K562 (cell line): Measurements from ENCODE around the gene PLCL1. TPM values are rescaled to one million over a fixed set of nuclear protein-coding genes. Genes with fewer than 3 reads are reported as not detected.

Experiments used
- ATAC-seq: fragments of 200-7000 bp; cut with Tn5 transposase; 3 replicates; pipeline ENCODE4 v1.9.1; 2020; ENCODE audit warnings: moderate library complexity
- BruUV-seq: library from RNA; stranded (reverse); fragments of 400-500 nt; replicated peaks from 2 replicates; lab custom pipeline; 2021; lab: Mats Ljungman, UMichigan
- CTCF ChIA-PET: fragments of 300-600 bp; formaldehyde crosslinking; extraction: SDS; loops from one replicate; lab custom pipeline; 2021; ENCODE audit warnings: low intra/inter-chr PET ratio; lab: Yijun Ruan, JAX
- POLR2A ChIA-PET: fragments of 300-600, 350-650 bp; sonication (Branson Sonifier 250); formaldehyde crosslinking; extraction: SDS; loops from one replicate; lab custom pipeline; 2021; ENCODE audit warnings: antibody characterized with exemption, inconsistent platforms; lab: Yijun Ruan, JAX
- DNase-seq, 4 experiments: peaks; one replicate each; pipeline versions ENCODE4 v3.0.0 to v3.0.0-alpha.2; 2011 to 2018; ENCODE audit warnings: low spot score in 3 of 4, mixed read lengths in 3 of 4; ENCODE audit errors: extremely low read depth in 1 of 4
- FAIRE-seq: peaks from 2 replicates; lab custom pipeline; 2011; peaks lifted over from hg19 to GRCh38; lab: Jason Lieb, UNC
- H2AFZ ChIP-seq: 2 replicates; pipeline ENCODE4 v1.6.0; 2011; ENCODE audit warnings: low read depth, low read length, control low read depth, inconsistent platforms
- H3K27ac ChIP-seq: fragments of 200-600 bp; 3 replicates; pipeline ENCODE4 v1.8.0; 2011; ENCODE audit warnings: low read depth, mild to moderate bottlenecking, control low read depth, inconsistent platforms, low read length, moderate library complexity, mixed read lengths; ENCODE audit errors: extremely low read depth
- H3K27me3 ChIP-seq, 2 experiments: fragments of 300-600 bp in 1 of 2; 2 replicates in 1 of 2; 3 replicates in 1 of 2; pipeline versions ENCODE4 v1.6.0 to v1.8.0; 2011; ENCODE audit warnings: inconsistent platforms in 2 of 2, low read length in 2 of 2, mild to moderate bottlenecking in 1 of 2, mixed read lengths in 1 of 2, moderate library complexity in 1 of 2; ENCODE audit not compliant: control insufficient read depth in 2 of 2, insufficient read depth in 2 of 2
- H3K36me3 ChIP-seq: fragments of 300-600 bp; 3 replicates; pipeline ENCODE4 v1.8.0; 2011; ENCODE audit warnings: mild to moderate bottlenecking, low read length, inconsistent platforms; ENCODE audit not compliant: control insufficient read depth, insufficient read depth
- H3K4me1 ChIP-seq, 2 experiments: fragments of 200-600 bp in 1 of 2; replicated peaks in 1 of 2; 2 replicates in 1 of 2; 3 replicates in 1 of 2; pipeline versions ENCODE4 v1.5.1 to v1.8.0; 2011; ENCODE audit warnings: inconsistent platforms in 2 of 2, low read length in 2 of 2, mild to moderate bottlenecking in 1 of 2, mixed read lengths in 1 of 2, moderate library complexity in 1 of 2; ENCODE audit not compliant: control insufficient read depth in 2 of 2, insufficient read depth in 2 of 2
- H3K4me2 ChIP-seq: 2 replicates; pipeline ENCODE4 v1.6.1; 2011; ENCODE audit warnings: low read length, control low read depth, inconsistent platforms, mixed read lengths; ENCODE audit not compliant: insufficient read depth
- H3K4me3 ChIP-seq: fragments of 200-600 bp; sonication (generic), shearing (Covaris generic); 2 replicates; pipeline ENCODE4 v1.5.1; 2016; ENCODE audit warnings: control low read depth, inconsistent platforms
- H3K79me2 ChIP-seq: fragments of 200-600 bp; 3 replicates; pipeline ENCODE4 v1.8.0; 2011; ENCODE audit warnings: low read length, inconsistent platforms; ENCODE audit not compliant: control insufficient read depth, insufficient read depth
- H3K9ac ChIP-seq, 2 experiments: 2 replicates each; pipeline versions ENCODE4 v1.6.0 to v1.6.1; 2011; ENCODE audit warnings: low read depth in 2 of 2, low read length in 2 of 2, control low read depth in 1 of 2, inconsistent platforms in 1 of 2, mild to moderate bottlenecking in 1 of 2, mixed read lengths in 1 of 2; ENCODE audit not compliant: insufficient read depth in 1 of 2
- H3K9me1 ChIP-seq: one replicate; pipeline ENCODE4 v1.6.0; 2011; ENCODE audit warnings: inconsistent platforms, mild to moderate bottlenecking, low read length, moderate library complexity; ENCODE audit not compliant: control insufficient read depth, insufficient read depth
- H3K9me3 ChIP-seq: replicated peaks from 2 replicates; pipeline ENCODE4 v1.5.1; 2011; ENCODE audit warnings: low read depth, low read length, inconsistent platforms; ENCODE audit not compliant: control insufficient read depth, insufficient read depth
- H4K20me1 ChIP-seq: replicated peaks from 2 replicates; pipeline ENCODE4 v1.6.1; 2011; ENCODE audit warnings: low read length, inconsistent platforms, mixed read lengths; ENCODE audit not compliant: control insufficient read depth, insufficient read depth
- ARID1B ChIP-seq: fragments of 450-650 bp; IDR thresholded peaks from 2 replicates; pipeline ENCODE4 v1.6.1; 2016; ENCODE audit warnings: antibody characterized with exemption, mild to moderate bottlenecking, inconsistent platforms
- BCOR ChIP-seq: fragments of 450-650 bp; IDR thresholded peaks from 2 replicates; pipeline ENCODE4 v1.6.1; 2016
- EP400 ChIP-seq: fragments of 450-650 bp; IDR thresholded peaks from 2 replicates; pipeline ENCODE4 v1.6.1; 2017; ENCODE audit warnings: antibody characterized with exemption, mild to moderate bottlenecking, moderate library complexity
- HINFP ChIP-seq: fragments of 450-650 bp; conservative IDR thresholded peaks from 2 replicates; pipeline ENCODE4 v1.6.1; 2016; ENCODE audit warnings: missing genetic modification characterization, low read depth, mild to moderate bottlenecking, control low read depth, missing compliant biosample characterization
- HMBOX1 ChIP-seq: sonication (generic); IDR thresholded peaks from 2 replicates; pipeline ENCODE4 v1.6.1; 2016
- HOXB6 ChIP-seq: fragments of 250-450 bp; sonication (Bioruptor Pico); IDR thresholded peaks from 2 replicates; pipeline ENCODE4 v1.5.1; 2022; ENCODE audit warnings: mild to moderate bottlenecking, borderline replicate concordance
- NEUROD1 ChIP-seq: fragments of 150-350 bp; IDR thresholded peaks from 2 replicates; pipeline ENCODE4 v1.6.1; 2014; ENCODE audit warnings: borderline replicate concordance, low read length, low read depth; ENCODE audit not compliant: partially characterized antibody
- PRDM10 ChIP-seq: fragments of 450-650 bp; IDR thresholded peaks from 2 replicates; pipeline ENCODE4 v1.6.1; 2018; ENCODE audit not compliant: partially characterized antibody
- RBM34 ChIP-seq: fragments of 200-400 bp; formaldehyde crosslinking; IDR thresholded peaks from 2 replicates; pipeline ENCODE4 v1.6.1; 2018; ENCODE audit warnings: low read length, borderline replicate concordance; ENCODE audit not compliant: insufficient read depth
- STAT5B ChIP-seq: fragments of 250-450 bp; sonication (Bioruptor Pico); IDR thresholded peaks from 2 replicates; pipeline ENCODE4 v1.8.0; 2021; ENCODE audit warnings: mild to moderate bottlenecking, inconsistent platforms
- TRIM24 ChIP-seq, 2 experiments: fragments of 450-650 bp; IDR thresholded peaks; 2 replicates each; pipeline ENCODE4 v1.6.1; 2016
- ZBTB34 ChIP-seq: fragments of 250-450 bp; sonication (Bioruptor Pico); IDR thresholded peaks from 2 replicates; pipeline ENCODE4 v1.8.0; 2021; ENCODE audit warnings: mild to moderate bottlenecking, moderate library complexity
- ZFP30 ChIP-seq: fragments of 250-450 bp; sonication (Bioruptor Pico); IDR thresholded peaks from 2 replicates; pipeline ENCODE4 v1.8.0; 2022; ENCODE audit warnings: moderate library complexity, mild to moderate bottlenecking, inconsistent platforms, borderline replicate concordance
- ZNF77 ChIP-seq: fragments of 250-450 bp; sonication (Bioruptor Pico); IDR thresholded peaks from 2 replicates; pipeline ENCODE4 v1.5.0; 2020
- WGBS: fragments of 100-300 bp; shearing (Covaris generic); methylation state at CpG from one replicate; pipeline ENCODE4 v1.1.6; 2016; ENCODE audit warnings: low coverage, mixed read lengths; ENCODE audit not compliant: insufficient coverage; ENCODE audit errors: missing lambda C conversion rate; 5-methylcytosine and 5-hydroxymethylcytosine counted together
- in situ Hi-C: fragments of 300-500 bp; cut with MboI; formaldehyde crosslinking; loops from 4 replicates; pipeline ENCODE4 v1.15.0; 2018; ENCODE audit warnings: inconsistent platforms, mixed read lengths
- intact Hi-C: fragments of 100-400 bp; cut with micrococcal nuclease; formaldehyde crosslinking; loops from 2 replicates; pipeline ENCODE4 v1.14.2; 2022
- polyA plus RNA-seq, 8 experiments: library from polyadenylated mRNA; depleted of rRNA in 4 of 8; stranded (reverse) in 5 of 8; unstranded in 3 of 8; fragments of >200 nt; fragmentation: Nextera tagmentation in 2 of 8; fragmentation: Illumina TruSeq in 1 of 8; extraction: Ambion mirVana in 2 of 8; extraction: Trizol in 1 of 8; gene quantifications; 2 replicates each; pipeline versions ENCODE4 v1.2.1 to v1.2.3, GENCODE V29; 2011 to 2014; ENCODE audit warnings: inconsistent platforms in 1 of 8, missing spikeins in 1 of 8
- total RNA-seq, 7 experiments: library from RNA; depleted of rRNA in 6 of 7; stranded (reverse); fragments of >200 nt in 6 of 7; fragmentation: Illumina TruSeq in 2 of 7; extraction: Trizol in 2 of 7; gene quantifications; 2 replicates each; pipeline versions ENCODE4 v1.2.1 to v1.2.3, GENCODE V29; 2011 to 2021; ENCODE audit warnings: low replicate concordance in 1 of 7

The PLCL1 gene
- total and polyA plus RNA-seq, 9 of the 15 experiments (the other 6 are each of a cell fraction or from before 2014, with no cell fraction given), result 2.0 to 17.7 (median 8.6) TPM

DNA sequence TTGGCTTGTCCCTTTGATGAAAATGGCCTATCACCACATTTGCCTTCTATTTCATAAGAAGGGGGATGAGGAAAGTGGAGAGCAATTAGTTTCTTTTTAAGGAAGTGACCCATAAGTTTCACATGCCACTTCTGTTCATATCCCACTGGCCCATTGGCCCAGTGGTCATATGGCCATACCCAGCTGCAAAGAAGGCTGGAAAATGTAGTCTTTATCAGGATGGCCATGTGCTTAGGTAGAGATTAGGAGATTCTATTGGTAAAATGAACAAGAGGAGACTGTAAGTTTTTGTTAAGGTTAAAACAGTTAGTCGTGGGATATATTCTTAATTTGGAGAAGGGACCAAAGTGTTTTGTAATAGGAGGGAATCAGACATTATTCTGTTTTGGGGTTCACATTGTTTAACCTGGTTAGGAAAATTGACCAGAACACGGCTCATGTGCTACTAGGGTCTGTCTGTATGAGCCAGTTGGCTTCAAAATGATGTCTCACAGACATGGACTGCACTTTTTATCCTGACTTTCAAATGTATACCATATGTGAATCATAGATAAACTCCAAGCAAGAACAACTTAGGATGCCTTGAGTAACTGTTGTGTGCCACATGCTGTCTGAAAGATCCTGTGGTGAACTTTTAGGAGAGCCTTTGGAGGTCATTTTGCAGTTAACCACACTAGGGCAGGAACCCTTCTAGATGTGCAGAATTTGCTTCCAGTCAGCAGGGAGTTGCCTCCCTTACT lies 17.3 kb downstream of the PLCL1 start:
- no peaks in the 10 kb centered on the region for H4K20me1 ChIP-seq
- H3K27ac ChIP-seq, result peak overlapping the region; percentile 69
- peak; percentile 83 for FAIRE-seq
- DNase-seq, result peak; percentile 10 to 61 (median 26)
- peak; percentile 81 for ATAC-seq
- H3K4me3 ChIP-seq, result no peak overlapping the region
- H3K79me2 ChIP-seq, result peaks cover 62% of the 10 kb centered on the region; the same call in 2 of the 3 replicates
- BruUV-seq, result no TSS peak
- intact Hi-C loops, result no loop called here
- H3K36me3 ChIP-seq, result peaks cover 13% of the 10 kb centered on the region; the same call in 2 of the 3 replicates
- ChIA-PET POLR2A (no interaction called here), CTCF (no interaction called here)
- no peaks in the 10 kb centered on the region for H3K27me3 ChIP-seq
- H3K9me3 ChIP-seq, result no peaks in the 10 kb centered on the region
- H3K9me1 ChIP-seq, result no peaks in the 10 kb centered on the region
- H2AFZ ChIP-seq, result peak overlapping the region; percentile 74
- H3K9ac ChIP-seq, result peak overlapping the region in 1 of 2 experiments; percentile 44; a peak in 2 of 4 replicates
- peak overlapping the region; percentile 17 for H3K4me2 ChIP-seq
- 0% methylated on average over 2 of the region's 2 CpGs for WGBS
- in situ Hi-C loops, result no loop called here
- H3K4me1 ChIP-seq, result peaks cover 0 to 19% of the 10 kb centered on the region in 2 experiments; a peak in 2 of 5 replicates
- TF ChIP-seq ZFP30 (CRISPR knock-in tag) (no peak), HINFP (tag) (no peak), EP400 (peak; percentile 52; the same call in 1 of the 2 replicates), NEUROD1 (no peak), STAT5B (CRISPR knock-in tag) (no peak), PRDM10 (no peak), HOXB6 (CRISPR knock-in tag) (no peak), ARID1B (peak; percentile 53), RBM34 (no peak), TRIM24 (IDR thresholded peaks at IDR 0.05) (0 out of 4 replicates have a peak, but pooled peaks of 1 of the 2 experiments have one; percentile 14), ZBTB34 (CRISPR knock-in tag) (no peak), BCOR (no peak), ZNF77 (CRISPR knock-in tag) (no peak), HMBOX1 (peak; percentile 63)
